Neuronal stem cell (in vitro differentiated cells): Measurements from ENCODE around the gene ABCA5.

ENCODE experiments used
- DNase-seq: peaks from one replicate; pipeline ENCODE4 v3.0.0-alpha.2; 2013; ENCODE audit warnings: low spot score
- H2AFZ ChIP-seq: one replicate; pipeline ENCODE4 v1.6.1; 2013; ENCODE audit warnings: mild to moderate bottlenecking, low read length, inconsistent platforms
- H2AK5ac ChIP-seq: 2 replicates; pipeline ENCODE4 v1.6.1; 2013; ENCODE audit warnings: low read depth, mild to moderate bottlenecking, inconsistent platforms, low read length, moderate library complexity, mixed read lengths
- H2BK120ac ChIP-seq: 2 replicates; pipeline ENCODE4 v1.6.1; 2013; ENCODE audit warnings: low read depth, mild to moderate bottlenecking, inconsistent platforms, low read length, moderate library complexity, mixed read lengths
- H2BK12ac ChIP-seq: one replicate; pipeline ENCODE4 v1.6.1; 2013; ENCODE audit warnings: low read length, inconsistent platforms
- H2BK15ac ChIP-seq: 2 replicates; pipeline ENCODE4 v1.6.1; 2013; ENCODE audit warnings: mild to moderate bottlenecking, low read length, inconsistent platforms, mixed read lengths
- H2BK5ac ChIP-seq: one replicate; pipeline ENCODE4 v1.6.1; 2013; ENCODE audit warnings: inconsistent platforms, mild to moderate bottlenecking, low read length, moderate library complexity
- H3K14ac ChIP-seq: one replicate; pipeline ENCODE4 v1.6.1; 2013; ENCODE audit warnings: low read length, inconsistent platforms
- H3K18ac ChIP-seq: 2 replicates; pipeline ENCODE4 v1.6.1; 2013; ENCODE audit warnings: low read length, inconsistent platforms
- H3K23ac ChIP-seq: 2 replicates; pipeline ENCODE4 v1.6.1; 2013; ENCODE audit warnings: low read depth, mild to moderate bottlenecking, mixed read lengths, low read length, inconsistent platforms; ENCODE audit not compliant: poor library complexity
- H3K27ac ChIP-seq: replicated peaks from 3 replicates; pipeline ENCODE4 v1.5.1; 2013; ENCODE audit warnings: low read length, inconsistent platforms
- H3K27me3 ChIP-seq, 3 experiments: 2 replicates each; pipeline ENCODE4 v1.6.1; 2013; ENCODE audit warnings: low read length in 3 of 3, mild to moderate bottlenecking in 2 of 3, inconsistent platforms in 1 of 3, low read depth in 1 of 3, mixed read lengths in 1 of 3, moderate library complexity in 1 of 3; ENCODE audit not compliant: control insufficient read depth in 3 of 3, insufficient read depth in 3 of 3
- H3K36me3 ChIP-seq, 2 donors: replicated peaks in 1 of 2; 2 replicates each; pipeline ENCODE4 v1.6.1; 2013; ENCODE audit warnings: low read length in 2 of 2; ENCODE audit not compliant: control insufficient read depth in 2 of 2, insufficient read depth in 2 of 2
- H3K4ac ChIP-seq: 2 replicates; pipeline ENCODE4 v1.6.1; 2013; ENCODE audit warnings: inconsistent platforms, mild to moderate bottlenecking, low read length, moderate library complexity
- H3K4me1 ChIP-seq, 2 donors: 1 replicate in 1 of 2; 2 replicates in 1 of 2; pipeline ENCODE4 v1.6.1; 2013; ENCODE audit warnings: low read length in 2 of 2, low read depth in 1 of 2; ENCODE audit not compliant: control insufficient read depth in 2 of 2, insufficient read depth in 1 of 2
- H3K4me2 ChIP-seq: one replicate; pipeline ENCODE4 v1.6.1; 2013; ENCODE audit warnings: mild to moderate bottlenecking, low read length, inconsistent platforms; ENCODE audit not compliant: insufficient read depth, poor library complexity, severe bottlenecking
- H3K4me3 ChIP-seq, 2 donors: 2 replicates each; pipeline ENCODE4 v1.5.1; 2013; ENCODE audit warnings: low read length in 2 of 2, mild to moderate bottlenecking in 2 of 2, inconsistent platforms in 1 of 2, moderate library complexity in 1 of 2
- H3K79me1 ChIP-seq: one replicate; pipeline ENCODE4 v1.6.1; 2013; ENCODE audit warnings: low read depth, mild to moderate bottlenecking, inconsistent platforms, low read length, moderate library complexity
- H3K9ac ChIP-seq: one replicate; pipeline ENCODE4 v1.6.1; 2013; ENCODE audit warnings: mild to moderate bottlenecking, low read depth, low read length, inconsistent platforms; ENCODE audit not compliant: poor library complexity
- H3K9me3 ChIP-seq, 2 donors: replicated peaks in 1 of 2; 2 replicates each; pipeline versions ENCODE3 to v1.6.1; 2013; ENCODE audit warnings: low read length in 2 of 2, mild to moderate bottlenecking in 2 of 2, inconsistent platforms in 1 of 2, low read depth in 1 of 2, mixed read lengths in 1 of 2, moderate library complexity in 1 of 2; ENCODE audit not compliant: control insufficient read depth in 2 of 2, insufficient read depth in 1 of 2
- H4K8ac ChIP-seq: one replicate; pipeline ENCODE4 v1.6.1; 2013; ENCODE audit warnings: low read depth, mild to moderate bottlenecking, inconsistent platforms, low read length, moderate library complexity
- H4K91ac ChIP-seq: one replicate; pipeline ENCODE4 v1.6.1; 2013; ENCODE audit warnings: low read length, low read depth, mild to moderate bottlenecking, inconsistent platforms; ENCODE audit not compliant: poor library complexity
- WGBS, 2 donors: extraction: QIAGEN DNeasy Blood & Tissue Kit; methylation state at CpG; one replicate each; pipeline ENCODE4 v1.1.7; 2013; ENCODE audit warnings: missing lambda C conversion rate in 2 of 2, mixed read lengths in 1 of 2; ENCODE audit not compliant: insufficient read length in 2 of 2, insufficient replicate concordance in 1 of 2; ENCODE audit errors: extremely low coverage in 2 of 2; 5-methylcytosine and 5-hydroxymethylcytosine counted together

ABCA5 gene

DNA sequence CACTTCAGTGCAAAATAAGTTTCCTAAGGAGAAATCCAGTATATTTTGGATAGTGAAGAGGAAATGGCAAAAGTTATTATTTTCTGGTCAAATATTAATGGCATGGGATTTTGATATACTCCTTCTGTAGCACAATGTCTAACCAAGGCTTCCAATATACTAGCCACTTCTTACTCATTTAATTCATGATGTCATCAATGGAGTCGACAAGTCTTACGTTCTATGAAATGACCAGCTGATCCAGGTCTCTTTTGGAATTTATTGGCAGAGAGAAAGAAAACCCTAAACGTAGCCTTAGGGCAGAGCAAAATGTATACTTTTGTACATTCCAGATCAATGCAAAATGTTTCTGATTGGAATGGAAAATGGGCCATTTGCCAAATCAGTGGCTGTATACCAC lies 90.0 kb downstream of the ABCA5 start:
- H3K14ac ChIP-seq = no peak overlapping the region

DNA sequence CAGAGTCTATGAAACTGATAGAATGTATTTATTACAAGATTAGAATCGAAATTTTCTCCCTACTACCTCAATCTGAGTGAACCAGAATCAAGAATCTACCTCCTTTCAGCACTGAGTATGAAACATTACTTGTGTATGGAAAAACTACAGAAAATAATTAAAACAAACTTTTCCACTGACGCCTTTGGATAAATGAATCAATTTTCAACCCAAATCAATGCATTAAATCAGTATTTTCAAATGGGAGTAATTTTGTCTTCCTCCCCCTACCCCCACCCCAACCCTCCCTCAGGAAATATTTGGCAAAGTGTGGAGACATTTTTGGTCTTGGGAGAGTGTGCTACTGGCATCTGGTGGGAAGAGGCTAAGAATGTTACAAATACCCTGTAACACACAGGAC lies 90.5 kb downstream of the ABCA5 start:
- H3K9me3 ChIP-seq = peaks cover 1 to 11% of the 10 kb centered on the region in 2 donors
- H3K36me3 ChIP-seq = no peaks in the 10 kb centered on the region
- H2AK5ac ChIP-seq = no peak overlapping the region
- H3K9ac ChIP-seq = no peak overlapping the region
- H3K4me3 ChIP-seq = no peak overlapping the region
- H3K79me1 ChIP-seq = no peaks in the 10 kb centered on the region
- H3K18ac ChIP-seq = no peak overlapping the region
- no peak overlapping the region for H3K14ac ChIP-seq
- H3K23ac ChIP-seq = no peak overlapping the region
- no peak overlapping the region for H4K8ac ChIP-seq
- H2BK5ac ChIP-seq = no peak overlapping the region
- no peak for DNase-seq
- H3K27me3 ChIP-seq = no peaks in the 10 kb centered on the region
- no CpG with 5 or more reads among the region's 2 CpGs for WGBS, 2 donors
- H2AFZ ChIP-seq = no peak overlapping the region
- H3K4me2 ChIP-seq = no peak overlapping the region
- H3K4ac ChIP-seq = no peak overlapping the region
- no peak overlapping the region for H2BK15ac ChIP-seq
- H3K4me1 ChIP-seq = peaks cover 0 to 2% of the 10 kb centered on the region in 2 donors
- no peak overlapping the region for H2BK120ac ChIP-seq
- H2BK12ac ChIP-seq = no peak overlapping the region
- H4K91ac ChIP-seq = no peak overlapping the region
- no peak overlapping the region for H3K27ac ChIP-seq

More for the DNA sequence above, 90.0 kb downstream of the ABCA5 start:
- Histone ChIP-seq H4K91ac (no peak overlapping the region), H3K9ac (no peak overlapping the region), H2BK12ac (no peak overlapping the region), H3K27ac (no peak overlapping the region), H2BK15ac (no peak overlapping the region), H3K18ac (no peak overlapping the region), H3K36me3 (no peaks in the 10 kb centered on the region), H3K4ac (no peak overlapping the region), H2AFZ (no peak overlapping the region), H3K23ac (no peak overlapping the region), H3K4me2 (no peak overlapping the region), H2AK5ac (no peak overlapping the region), H2BK120ac (no peak overlapping the region), H3K4me1 (peaks cover 0 to 2% of the 10 kb centered on the region in 2 donors), H2BK5ac (no peak overlapping the region), H3K4me3 (no peak overlapping the region), H3K27me3 (no peaks in the 10 kb centered on the region), H3K9me3 (peaks cover 1 to 11% of the 10 kb centered on the region in 2 donors), H3K79me1 (no peaks in the 10 kb centered on the region), H4K8ac (no peak overlapping the region)
- WGBS, 2 donors = no CpG with 5 or more reads among the region's 3 CpGs
- no peak for DNase-seq

DNA sequence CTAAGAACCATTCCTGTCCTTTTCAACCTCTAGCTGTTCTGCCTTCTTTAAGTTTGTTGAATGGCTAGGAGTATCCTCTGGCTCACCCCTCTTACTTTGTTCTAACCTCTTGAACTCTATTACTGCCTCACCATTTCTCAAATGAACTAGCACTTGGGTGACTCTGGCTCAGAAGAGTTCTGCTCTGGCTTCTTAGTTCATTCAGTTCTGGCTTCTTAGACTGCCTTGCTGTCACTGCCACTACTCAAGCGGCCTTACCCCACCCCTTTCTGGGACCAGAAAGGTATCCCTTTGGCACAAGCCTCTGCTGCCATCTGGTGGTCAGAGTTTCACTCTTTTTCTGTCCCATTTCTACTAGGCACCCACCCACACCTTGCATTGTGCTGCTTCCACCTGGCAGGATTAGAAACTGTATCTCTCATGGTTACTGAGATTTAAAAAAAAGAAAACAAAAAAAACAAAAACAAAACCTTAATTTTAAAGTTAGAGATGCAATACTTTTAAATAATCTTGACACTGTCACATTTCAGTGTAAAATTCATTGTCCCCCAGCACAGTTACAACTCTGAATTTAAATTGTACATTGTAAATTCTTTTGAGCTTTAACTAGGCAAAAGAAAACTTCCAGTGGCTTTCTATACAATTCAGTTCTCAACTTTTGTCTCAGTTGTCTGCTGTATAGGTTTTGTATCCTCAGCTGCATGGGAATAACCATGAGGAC lies 91.4 kb downstream of the ABCA5 start:
- H3K23ac ChIP-seq = no peak overlapping the region
- no peaks in the 10 kb centered on the region for H3K79me1 ChIP-seq
- H3K4me2 ChIP-seq = no peak overlapping the region
- no peak overlapping the region for H3K4me3 ChIP-seq
- H3K9me3 ChIP-seq = peaks cover 1 to 11% of the 10 kb centered on the region in 2 donors
- no peak overlapping the region for H4K91ac ChIP-seq
- no peak overlapping the region for H2AK5ac ChIP-seq
- no peak overlapping the region for H2AFZ ChIP-seq
- H3K27ac ChIP-seq = no peak overlapping the region
- H3K4ac ChIP-seq = no peak overlapping the region
- H3K14ac ChIP-seq = no peak overlapping the region
- no peak overlapping the region for H2BK12ac ChIP-seq
- H3K36me3 ChIP-seq = no peaks in the 10 kb centered on the region
- no peak overlapping the region for H2BK120ac ChIP-seq
- H3K4me1 ChIP-seq = peaks cover 0 to 2% of the 10 kb centered on the region in 2 donors
- H4K8ac ChIP-seq = no peak overlapping the region
- H3K9ac ChIP-seq = no peak overlapping the region
- no peak overlapping the region for H3K18ac ChIP-seq
- no peak overlapping the region for H2BK15ac ChIP-seq
- WGBS, 2 donors = no CpG with 5 or more reads among the region's 1 CpG
- DNase-seq = peak; percentile 86
- H3K27me3 ChIP-seq = no peaks in the 10 kb centered on the region
- no peak overlapping the region for H2BK5ac ChIP-seq

DNA sequence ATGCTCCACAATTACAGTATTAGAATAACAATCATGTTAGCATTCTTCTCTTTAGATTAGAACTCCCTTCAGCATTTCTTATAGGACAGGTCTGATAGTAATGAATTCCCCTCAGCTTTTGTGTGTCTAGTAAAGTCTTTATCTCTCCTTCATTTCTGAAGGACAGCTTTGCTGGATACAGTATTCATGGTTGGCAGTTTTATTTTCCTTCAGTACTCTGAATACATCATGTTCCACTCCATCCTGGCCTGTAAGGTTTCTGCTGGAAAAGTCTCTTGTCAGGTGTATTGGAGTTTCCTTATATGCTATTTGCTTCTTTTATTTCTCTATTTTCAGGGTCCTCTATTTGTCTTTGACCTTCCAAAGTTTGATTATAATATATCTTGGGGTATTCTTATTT lies 94.3 kb downstream of the ABCA5 start:
- H2BK5ac ChIP-seq = no peak overlapping the region
- no peak overlapping the region for H4K8ac ChIP-seq
- H3K4me2 ChIP-seq = no peak overlapping the region
- H3K9me3 ChIP-seq = peaks cover 1 to 11% of the 10 kb centered on the region in 2 donors
- no peak overlapping the region for H3K14ac ChIP-seq
- peaks cover 0 to 2% of the 10 kb centered on the region in 2 donors for H3K4me1 ChIP-seq
- H3K27me3 ChIP-seq = no peaks in the 10 kb centered on the region
- no peak overlapping the region for H3K4me3 ChIP-seq
- no peak overlapping the region for H3K18ac ChIP-seq
- no peak overlapping the region for H3K9ac ChIP-seq
- H2AFZ ChIP-seq = no peak overlapping the region
- H2BK12ac ChIP-seq = no peak overlapping the region
- no peak overlapping the region for H3K23ac ChIP-seq
- no peak overlapping the region for H3K27ac ChIP-seq
- no peak for DNase-seq
- no peaks in the 10 kb centered on the region for H3K36me3 ChIP-seq
- H3K79me1 ChIP-seq = no peaks in the 10 kb centered on the region
- H4K91ac ChIP-seq = no peak overlapping the region
- no peak overlapping the region for H3K4ac ChIP-seq
- H2AK5ac ChIP-seq = no peak overlapping the region
- H2BK120ac ChIP-seq = no peak overlapping the region
- no peak overlapping the region for H2BK15ac ChIP-seq
